HG03439 (cell line): Measurements from ENCODE around the gene CDKN1C.
A peak's percentile ranks its signal among the peaks of the same experiment; 100 is the strongest.

Experiments
- ATAC-seq: cut with Tn5 transposase; IDR thresholded peaks from one replicate; pipeline ENCODE4 v1.9.1; 2021; ENCODE audit warnings: mild to moderate bottlenecking, moderate library complexity; ENCODE audit not compliant: unreplicated experiment

The CDKN1C gene

DNA sequence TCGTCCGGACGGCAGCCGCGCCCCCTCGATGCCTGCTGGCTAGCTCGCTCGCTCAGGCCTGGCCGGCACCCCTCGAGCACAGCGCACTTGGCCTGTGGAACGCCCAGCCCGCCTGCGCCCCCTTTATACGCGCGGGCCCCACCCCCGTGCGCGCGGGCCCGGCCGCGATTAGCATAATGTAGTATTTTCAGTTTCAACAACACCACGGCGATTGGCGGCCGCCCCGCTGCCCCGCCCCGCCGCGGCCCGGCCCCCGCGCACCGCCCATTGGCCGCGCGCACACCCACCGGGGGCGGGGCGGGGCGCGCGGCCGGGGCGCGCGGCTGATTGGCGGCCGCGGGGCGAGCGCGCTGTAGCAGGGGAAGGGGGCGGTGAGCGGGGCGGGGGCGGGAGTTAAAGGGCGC lies at the start of gene CDKN1C:
CDKN1C (minus strand) TSS at position 98 of the 404 bp plus-strand sequence. CDS start 319 bp downstream, outside the sequence.
- ATAC-seq, result peak; percentile 63

DNA sequence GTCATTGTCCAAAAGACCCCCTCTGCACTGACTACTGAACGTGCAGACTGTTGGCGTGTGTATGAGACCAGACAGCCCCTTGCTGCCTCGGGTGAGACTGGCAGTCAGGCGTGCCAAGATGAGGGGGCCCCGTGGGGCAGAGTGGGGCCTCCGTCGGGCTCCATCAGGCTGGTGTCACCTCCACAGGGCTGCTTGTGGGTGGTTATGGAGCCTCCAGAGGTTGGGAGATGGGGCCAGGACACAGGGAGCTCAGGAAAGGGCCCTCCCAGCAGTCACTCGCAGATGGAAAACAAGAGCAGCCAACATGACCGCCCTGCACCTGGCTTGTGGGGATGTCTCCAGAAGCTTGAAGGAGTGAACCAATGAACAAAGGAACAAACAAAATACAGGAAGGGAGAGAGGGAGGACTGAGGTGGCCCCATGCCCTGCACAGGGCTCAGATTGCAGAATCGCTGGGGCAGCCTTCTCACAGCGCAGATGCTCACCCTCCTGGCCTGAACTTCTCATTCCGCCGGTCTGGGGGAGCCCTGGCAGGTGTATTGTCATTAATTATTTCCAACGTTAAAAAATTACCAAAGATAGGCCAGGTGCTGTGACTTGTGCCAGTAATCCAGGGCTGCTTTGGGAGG lies 49.1 kb upstream of the CDKN1C start:
- no peak for ATAC-seq

DNA sequence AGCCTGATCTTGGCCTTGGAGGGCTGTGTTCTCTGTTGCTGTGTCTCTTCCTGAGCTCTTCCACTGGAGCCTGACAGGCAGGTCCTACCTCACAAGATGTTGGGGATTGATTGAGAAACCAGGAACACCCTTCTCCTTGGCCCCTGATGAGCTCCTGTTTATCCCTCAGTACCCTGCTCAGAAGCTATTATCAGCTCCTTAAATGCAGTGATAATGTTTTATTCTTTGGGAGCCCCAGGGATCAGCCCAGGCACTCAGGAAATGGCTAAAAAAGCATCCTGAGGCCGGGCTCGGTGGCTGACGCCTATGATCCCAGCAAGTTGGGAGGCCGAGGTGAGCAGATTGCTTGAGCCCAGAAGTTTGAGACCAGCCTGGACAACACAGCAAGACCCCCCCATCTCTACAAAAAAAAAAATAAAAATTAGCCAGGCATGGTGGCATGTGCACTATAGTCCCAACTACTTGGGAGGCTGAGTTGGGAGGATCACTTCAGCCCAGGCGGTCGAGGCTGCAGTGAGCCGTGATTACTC lies 48.5 kb upstream of the CDKN1C start:
- ATAC-seq, result no peak

DNA sequence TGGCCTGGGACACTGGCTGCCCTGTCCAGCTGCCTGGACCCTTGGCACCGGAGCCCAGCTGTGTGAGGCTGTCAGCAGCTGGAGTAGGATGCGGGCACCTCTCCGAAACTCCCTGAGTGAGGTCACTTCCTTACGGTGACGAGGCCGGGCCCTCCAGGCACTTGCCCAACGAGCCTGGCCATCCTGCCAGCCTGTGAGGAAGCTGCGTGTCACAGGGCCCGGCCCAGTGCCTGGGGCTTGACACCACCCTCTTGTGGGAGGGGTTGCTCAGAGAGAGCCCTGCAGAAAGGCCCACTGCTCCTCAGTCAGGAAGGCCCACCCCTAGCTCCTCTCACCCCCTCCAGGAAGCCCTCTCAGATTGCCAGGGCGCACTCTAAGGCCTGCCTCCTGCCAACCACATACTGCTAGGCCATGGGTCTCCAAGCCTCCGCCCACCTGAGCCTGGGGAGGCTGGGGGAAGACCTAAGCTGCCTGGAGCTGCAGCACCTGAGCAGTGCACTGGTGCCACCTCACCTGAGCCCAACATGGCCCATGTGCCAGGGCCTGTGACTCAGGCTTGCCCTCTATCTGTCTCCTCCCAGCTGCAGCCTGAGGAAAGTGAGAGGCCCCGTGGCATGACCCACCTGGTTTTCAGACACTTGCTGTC lies 47.9 kb upstream of the CDKN1C start:
- ATAC-seq, result no peak

DNA sequence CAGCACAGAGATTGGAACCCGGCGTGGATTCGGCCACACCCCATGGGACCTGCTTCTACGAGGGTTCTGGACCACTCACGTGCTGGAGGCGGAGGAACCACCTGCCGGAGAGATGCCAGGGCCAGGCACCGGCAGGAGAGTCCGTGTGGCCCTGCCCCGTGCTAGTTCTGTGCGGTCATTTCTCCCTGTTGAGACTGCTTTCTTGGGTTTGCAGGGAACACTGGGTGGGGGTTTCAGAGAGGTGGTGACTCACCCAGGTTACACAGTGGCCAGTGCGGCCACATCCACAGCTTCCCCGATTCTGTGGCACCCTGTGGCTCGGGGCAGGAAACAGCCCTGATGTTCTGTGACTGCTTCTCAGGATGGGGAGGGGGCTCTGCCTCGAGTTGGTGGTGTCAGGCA lies 47.3 kb upstream of the CDKN1C start:
- no peak for ATAC-seq

DNA sequence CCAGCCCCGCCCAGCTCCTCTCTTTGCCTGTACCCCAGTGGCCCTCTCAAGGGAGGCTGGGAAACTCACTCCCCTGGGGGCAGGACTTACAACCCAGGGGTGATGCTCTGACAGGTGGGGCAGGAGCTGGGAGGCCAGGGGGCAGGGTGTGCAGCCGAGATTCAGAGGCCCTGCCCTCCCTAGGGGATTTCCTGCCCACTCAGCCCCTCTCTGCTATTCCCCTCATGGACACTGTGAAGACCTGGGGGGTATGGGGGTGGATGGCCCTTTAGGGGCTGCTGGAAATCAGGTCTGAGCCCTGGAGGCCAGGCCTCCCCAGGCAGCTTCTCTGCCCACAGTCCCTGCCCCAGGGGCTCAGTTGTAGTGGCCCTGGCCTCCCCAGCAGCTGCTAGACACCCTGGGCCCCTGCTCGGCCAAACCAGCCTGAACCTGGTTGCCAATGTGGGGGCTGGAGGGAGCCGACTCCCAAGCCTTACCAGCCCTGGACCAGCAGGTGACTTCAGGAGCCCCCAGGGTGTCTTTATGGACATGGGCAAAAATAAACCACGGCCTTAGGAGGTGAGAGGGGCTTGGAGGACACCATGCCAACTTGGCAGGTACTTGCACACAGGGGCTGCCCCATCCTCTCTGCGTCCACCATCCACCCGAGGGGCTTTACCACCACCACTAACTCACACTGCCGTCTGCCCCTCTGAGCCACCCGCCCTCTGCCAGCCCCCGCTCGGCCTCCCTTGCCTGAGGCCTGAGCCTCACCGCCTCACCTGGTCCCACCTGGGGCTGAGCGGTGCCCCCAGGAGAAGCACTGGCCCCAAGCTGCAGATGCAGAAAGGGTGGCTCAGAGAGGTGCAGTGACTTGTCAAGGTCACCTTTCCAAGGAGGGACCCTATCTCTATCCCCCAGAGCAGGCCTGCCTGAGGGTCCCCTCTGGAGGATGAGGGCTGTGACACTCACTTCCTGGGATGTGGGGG lies 46.5 kb upstream of the CDKN1C start:
- ATAC-seq, result no peak

DNA sequence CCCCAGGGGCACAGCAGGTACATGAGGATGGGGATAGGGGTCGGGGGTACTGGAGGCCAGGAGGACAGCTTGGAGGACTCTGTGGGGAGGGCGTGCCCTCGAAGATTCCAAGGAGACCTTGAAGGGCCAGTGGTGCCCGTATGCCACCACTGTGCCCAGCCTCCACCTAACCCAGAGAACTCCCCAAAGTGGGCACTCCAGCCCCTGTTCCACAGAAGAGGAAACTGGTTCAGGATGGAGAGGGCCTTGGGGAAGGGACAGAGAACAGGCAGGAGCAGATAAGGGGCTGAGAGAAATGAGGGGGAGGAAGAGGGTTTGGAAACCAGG lies 45.8 kb upstream of the CDKN1C start:
- no peak for ATAC-seq

DNA sequence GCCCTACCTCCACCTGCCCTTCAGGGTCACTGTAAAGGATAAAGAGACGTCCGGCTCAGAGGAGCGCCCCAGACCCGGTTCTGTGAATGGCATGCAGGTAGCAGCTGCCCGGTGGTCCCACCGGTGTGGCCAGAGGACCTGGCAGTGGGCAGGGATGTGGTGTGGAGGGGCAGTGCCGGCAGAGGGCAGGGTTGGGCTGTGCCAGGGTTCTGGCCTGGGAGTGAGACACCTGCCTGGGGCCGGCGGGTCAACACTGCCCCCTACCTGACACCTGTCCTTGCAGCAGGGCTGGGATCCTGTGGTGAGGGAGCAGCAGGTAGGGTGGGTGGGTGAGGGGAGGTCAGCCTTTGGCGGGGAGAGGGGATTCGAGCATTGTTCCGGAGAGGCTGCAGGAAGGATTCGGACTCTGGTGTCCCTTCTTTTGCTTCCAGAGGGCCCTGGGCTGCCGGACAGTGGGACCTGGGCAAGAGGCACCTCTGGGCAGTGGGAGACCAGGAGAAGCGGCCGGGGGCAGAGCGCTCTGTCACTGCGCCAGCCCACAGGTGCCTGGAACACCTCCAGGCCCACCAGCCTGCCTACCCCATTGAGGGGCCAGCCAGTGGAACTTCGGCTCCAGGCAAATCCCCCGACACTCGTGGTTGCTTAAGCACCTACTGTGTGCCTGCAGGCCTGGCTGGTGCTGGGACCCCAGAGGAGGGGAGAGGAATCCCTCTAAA lies 45.3 kb upstream of the CDKN1C start:
- no peak for ATAC-seq

DNA sequence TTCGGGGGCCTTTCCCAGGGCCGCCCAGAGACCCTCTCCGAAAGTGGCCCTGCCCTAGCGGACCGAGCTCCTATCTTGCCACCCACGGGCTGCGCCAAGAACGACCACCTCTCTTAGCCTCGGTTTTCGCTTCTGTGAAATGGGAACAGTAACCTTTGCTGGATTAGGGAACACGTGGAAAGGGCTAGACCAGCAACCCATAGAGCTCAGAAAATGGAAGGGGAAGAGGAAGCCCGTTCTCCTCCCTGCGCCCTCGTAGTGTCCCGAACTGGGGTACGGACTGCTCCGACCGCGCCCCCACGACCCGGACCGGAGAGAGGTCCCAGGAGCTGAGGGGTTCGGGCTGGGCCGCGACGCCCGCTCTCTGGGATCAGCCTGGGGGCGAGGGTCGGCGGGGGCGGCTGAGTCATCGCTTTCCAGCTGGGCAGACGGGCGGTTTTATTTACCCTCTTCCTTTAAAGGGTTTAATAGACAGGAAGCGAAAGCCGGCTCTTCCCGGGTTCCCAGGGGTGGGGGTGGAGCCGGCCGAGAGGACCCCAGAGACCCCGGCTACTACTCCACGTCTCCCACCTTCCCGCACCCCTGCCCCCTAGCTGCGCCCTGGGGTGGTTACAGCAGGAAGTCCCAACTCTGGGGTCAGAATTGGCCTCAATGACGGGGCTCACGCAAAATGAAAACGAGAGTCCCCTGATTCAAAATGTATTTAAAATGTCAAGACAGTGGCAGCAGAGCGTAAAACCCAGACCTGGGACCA lies 44.6 kb upstream of the CDKN1C start:
- ATAC-seq, result no peak

DNA sequence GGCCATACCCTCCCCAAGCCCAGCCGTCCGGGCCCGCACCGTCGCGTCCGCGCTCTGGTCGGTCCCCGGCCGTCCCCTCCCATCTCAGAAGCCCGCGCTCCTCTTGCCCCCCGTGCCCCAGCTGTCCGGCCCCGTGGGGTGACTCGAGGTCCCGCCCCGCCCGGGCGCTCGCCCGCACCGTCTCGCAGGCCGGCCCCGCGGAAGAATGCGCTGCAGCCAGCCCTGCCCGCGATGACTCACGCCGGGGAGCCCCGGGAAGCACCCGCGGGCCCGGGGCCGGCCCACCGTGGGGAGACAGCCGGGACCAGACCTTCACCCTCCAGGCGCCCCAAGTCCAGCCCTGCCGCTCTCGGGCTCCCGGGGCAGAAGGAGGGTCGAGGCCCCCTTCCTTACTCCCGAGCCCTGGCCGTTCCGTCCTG lies 44.0 kb upstream of the CDKN1C start:
- no peak for ATAC-seq

DNA sequence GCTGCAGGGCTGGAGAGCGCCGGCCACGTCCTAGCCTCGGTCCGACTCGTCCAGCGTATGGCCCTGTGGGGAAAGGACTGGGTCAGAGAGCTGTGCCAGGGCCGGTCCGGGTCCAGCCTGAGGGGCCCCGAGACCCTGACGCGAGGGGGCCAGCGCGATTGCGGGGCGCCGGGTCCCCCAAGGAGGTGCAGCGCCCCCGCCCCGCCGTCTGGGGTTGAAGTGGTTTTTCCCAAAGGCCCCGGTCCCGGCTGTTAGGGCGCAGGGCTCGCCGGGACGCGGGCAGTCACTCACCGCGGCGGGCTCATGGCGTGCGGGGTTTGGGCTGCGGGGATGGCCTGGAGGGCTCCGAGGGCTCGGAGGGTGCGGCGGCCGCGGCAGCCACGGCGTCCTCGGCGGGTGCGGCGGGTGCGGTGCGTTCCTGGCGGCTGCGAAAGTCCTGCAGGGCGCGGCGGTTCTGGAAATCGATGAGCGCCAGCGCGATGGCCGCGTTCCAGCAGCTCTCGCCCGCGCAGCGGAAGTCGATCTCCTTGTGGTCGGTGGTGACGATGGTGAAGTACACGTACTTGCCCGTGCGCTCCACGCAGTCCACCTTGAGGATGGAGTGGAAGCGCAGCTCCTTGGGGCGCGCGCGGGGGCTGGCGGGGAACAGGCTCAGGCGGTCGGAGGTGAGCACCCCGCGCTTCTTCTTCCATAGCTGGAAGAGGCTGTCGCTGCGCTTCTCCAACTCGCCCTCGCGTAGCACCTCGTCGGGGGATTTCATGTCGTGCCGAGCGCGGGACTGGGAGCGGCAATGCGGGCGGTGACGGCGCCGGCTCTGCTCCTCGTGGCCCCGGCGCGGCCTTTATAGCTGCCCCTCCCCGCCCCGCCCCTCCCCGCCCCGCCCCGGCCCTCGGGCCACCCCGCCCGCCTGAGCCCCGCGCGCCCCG lies 43.3 kb upstream of the CDKN1C start, which contains the start of gene PHLDA2:
PHLDA2 (minus strand) TSS at position 816 of the 926 bp plus-strand sequence; CDS start at position 760, 56 bp downstream.
- ATAC-seq, result no peak

DNA sequence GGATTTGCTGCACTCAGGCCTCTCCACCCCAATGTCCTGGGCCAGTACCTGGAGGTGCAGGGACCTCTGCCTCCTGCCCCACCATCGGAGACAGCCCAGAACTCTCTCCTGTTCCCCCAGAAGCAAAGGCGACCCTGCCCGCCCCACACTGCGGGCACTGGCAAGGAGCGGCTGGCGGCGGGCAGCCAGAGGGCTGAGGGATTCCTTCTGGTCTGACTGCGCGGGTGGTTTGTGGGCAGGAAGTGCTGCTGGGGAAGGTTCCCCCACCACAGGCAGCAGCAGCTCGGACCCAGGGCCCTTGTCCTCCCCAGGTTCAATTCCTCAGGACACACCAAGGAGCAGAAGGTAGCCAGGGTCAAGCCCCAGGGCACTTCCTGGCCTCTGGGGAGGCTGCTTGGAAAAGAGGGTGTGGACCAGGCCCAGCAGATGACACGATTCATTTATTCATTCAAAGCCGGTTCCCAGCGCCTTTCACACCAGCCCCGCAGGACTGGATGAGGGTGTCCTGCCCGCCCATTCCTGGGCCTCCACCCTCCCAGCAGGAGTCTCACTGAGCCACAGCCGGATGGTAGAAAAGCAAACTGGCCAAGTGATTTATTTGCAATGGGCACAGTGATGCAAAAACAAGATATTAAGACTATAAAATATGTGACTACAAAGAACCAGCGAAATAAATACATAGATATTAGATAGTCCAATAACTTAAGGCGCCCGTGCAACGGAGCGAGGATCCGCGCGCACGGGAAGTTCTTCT lies 42.5 kb upstream of the CDKN1C start:
- no peak for ATAC-seq

DNA sequence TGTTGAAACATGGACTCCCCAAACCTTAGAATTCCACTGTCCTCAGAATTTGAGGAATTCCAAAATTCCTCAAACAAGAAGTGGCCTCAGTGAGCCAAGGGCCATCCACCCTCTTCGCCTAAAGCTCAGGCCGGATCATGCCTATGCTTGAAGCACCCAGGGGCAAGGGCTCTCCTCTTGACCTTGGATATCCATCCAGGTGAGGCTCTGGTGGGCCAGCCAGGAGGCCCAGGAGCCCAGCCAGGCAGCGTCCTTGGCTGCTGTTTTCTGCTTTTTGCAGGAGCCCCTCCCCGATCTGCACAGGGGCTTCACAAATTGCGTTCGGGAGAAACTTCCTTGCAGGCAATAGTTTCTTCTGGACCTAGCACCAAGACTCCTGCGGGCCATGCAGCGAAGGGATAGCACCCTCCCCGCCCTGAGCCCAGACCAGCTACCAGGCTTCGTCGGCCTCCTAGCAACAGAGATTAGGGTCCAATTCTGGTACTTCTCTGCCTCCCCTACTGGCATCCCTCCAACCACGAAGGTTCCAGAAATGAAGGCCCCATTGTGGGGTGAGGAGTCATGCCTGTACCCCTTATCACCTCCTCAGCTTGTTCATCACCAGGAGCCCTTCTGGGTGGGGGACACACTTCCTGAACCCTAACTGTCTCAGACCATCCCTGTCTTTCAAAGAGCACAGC lies 41.7 kb upstream of the CDKN1C start:
- ATAC-seq, result no peak

DNA sequence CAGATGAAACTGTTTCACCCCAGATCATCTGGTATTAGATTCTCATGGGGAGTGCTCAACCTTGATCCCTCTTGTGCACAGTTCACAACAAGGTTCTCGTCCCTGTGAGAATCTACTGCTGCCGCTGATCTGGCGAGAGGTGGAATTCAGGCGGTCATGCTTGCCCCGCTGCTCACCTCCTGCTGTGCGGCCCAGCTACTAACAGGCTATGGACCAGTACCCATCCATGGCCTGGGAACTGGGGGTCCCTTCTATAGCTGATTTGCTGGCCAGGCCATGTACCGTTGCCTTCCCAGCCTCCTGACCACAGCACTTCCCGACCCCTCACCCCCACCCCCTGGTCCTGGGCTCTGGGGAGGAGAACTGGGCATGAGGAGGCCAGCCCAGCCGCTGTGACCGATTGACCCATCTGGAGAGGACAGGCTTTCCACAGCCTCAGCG lies 41.1 kb upstream of the CDKN1C start:
- ATAC-seq, result no peak

DNA sequence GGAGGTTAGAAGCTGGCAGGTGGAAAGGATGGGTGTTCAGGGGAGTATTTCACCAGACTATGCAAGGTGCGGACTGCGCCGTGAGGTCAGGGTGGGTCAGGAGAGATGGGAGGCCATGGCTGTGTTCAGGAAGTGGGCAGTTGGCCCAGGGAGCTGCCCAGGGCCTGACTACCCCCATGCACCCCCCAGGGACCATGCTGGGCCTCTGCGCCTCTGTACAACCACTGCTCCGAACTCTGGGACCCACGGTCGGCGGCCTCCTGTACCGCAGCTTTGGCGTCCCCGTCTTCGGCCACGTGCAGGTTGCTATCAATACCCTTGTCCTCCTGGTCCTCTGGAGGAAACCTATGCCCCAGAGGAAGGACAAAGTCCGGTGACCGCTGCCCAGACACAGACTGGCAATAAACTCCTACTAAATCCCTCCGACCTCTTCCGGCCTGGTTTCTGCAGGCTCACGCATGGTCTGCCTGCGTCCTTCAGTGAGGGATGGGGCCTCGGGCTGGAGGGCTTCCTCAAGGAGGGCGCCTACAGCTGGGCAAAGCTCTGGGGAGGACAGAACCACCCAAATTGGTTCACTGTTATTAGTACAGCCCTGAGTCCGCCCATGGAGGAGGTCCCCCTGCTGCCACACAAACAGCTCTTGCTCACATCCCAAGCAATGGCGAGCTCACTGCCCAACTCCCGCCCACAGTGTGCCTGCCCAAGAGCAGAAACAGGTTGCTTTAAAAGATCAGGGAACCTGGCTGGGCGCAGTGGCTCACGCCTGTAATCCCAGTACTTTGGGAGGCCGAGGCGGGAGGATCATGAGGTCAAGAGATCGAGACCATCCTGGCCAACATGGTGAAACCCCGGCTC lies 39.5 kb upstream of the CDKN1C start:
- ATAC-seq, result no peak

DNA sequence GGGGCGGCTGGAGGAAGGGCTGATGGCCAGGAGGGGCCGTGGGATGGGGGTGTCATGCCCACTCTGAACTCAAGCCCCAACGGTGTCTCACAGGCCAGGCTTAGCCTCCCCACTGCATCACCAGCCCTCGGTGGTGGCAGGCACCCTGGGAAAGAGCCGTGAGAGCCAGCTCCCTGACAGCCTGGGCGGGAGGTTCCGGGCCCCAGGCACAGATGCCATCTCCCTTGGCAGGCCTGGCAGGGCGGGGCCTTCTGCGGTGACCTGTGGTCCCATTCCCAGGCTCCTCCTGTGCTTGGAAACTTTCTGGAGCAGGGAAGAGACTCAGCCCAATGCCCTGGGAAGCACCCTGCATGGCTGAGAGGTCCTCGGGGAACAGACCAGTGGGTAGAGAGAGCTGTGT lies 38.8 kb upstream of the CDKN1C start:
- no peak for ATAC-seq
